Stimulated activated CD8-positive, alpha-beta memory T cell treated with anti-CD3 and anti-CD28 coated beads, Interleukin-4, amount 100 ng/mL, for 4 hours (primary cell): Measurements from ENCODE around the gene ZNF536.
"Not testable (repeated sequence)": the region's sequence is repeated elsewhere in the genome, so short reads cannot be mapped to it uniquely, and the experiment has no call there.

ENCODE experiments used
- DNase-seq, 2 donors: peaks; one replicate each; pipeline ENCODE4 v3.0.0-alpha.2; 2020; ENCODE audit warnings: low read depth in 2 of 2, low spot score in 1 of 2

ZNF536 gene

GRCh38 chr19:30481063-30481462 is 108.9 kb downstream of the ZNF536 start:
- DNase-seq, result no peak

DNA sequence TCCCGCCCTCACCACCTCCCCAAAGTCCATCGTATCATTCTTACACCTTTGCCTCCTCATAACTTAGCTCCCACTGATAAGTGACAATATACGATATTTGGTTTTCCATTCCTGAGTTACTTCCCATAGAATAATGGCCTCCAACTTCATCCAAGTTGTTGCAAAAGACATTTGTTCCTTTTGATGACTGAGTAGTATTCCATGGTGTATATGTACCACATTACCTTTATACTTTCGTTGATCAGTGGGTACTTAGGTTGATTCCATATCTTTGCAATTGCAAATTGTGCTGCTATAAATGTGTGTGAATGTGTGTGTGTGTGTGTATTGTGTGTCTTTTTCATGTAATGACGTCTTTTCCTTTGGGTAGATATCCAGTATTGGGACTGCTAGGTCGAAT is 109.6 kb downstream of the ZNF536 start:
- DNase-seq, result no peak

GRCh38 chr19:30482956-30483355 is 110.8 kb downstream of the ZNF536 start:
- no peak for DNase-seq

- not testable (repeated sequence) for DNase-seq
These were observed 114.1 kb downstream of the ZNF536 start for GRCh38 chr19:30486250-30486649.

DNA sequence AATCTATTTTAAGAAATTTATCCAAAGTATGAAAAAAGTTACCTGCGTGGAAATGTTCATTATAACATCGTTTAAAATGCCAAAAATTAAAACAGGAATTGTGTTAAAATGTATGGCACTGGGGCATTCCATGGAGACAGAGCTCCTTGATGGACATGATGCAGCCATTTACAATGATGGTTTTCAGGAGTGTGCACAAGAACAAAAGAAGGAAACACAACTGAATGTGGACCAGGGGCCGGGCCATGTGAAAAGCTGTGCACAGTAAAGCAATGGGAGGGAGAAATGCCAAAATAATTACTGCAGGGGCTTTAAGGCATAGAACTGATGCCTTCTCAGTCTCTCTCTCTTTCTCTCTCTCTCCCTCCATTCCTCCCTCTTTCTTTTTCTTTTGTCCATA is 115.0 kb downstream of the ZNF536 start:
- no peak for DNase-seq

- DNase-seq, result no peak
These were observed 116.0 kb downstream of the ZNF536 start for GRCh38 chr19:30488191-30488590.

GRCh38 chr19:30490760-30491159 is 118.6 kb downstream of the ZNF536 start:
- no peak for DNase-seq

- no peak for DNase-seq
These were observed 120.5 kb downstream of the ZNF536 start for GRCh38 chr19:30492586-30493270.

- no peak for DNase-seq
These were observed 124.8 kb downstream of the ZNF536 start for GRCh38 chr19:30497034-30497433.

DNA sequence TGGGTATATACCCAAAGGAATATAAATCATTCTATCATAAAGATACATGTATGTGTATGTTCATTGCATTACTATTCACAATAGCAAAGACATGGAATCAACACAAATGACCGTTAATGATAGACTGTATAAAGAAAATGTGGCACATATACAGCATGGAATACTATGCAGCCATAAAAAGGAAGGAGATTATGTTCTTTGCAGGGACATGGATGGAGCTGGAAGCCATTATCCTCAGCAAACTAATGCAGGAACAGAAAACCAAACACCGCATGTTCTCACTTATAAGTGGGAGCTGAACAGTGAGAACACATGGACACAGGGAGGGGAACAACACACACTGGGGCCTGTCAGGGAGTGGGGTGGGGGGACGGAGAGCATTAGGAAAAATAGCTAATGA is 125.9 kb downstream of the ZNF536 start:
- not testable (repeated sequence) for DNase-seq

- no peak for DNase-seq
These were observed 126.5 kb downstream of the ZNF536 start for GRCh38 chr19:30498707-30499106.

DNA sequence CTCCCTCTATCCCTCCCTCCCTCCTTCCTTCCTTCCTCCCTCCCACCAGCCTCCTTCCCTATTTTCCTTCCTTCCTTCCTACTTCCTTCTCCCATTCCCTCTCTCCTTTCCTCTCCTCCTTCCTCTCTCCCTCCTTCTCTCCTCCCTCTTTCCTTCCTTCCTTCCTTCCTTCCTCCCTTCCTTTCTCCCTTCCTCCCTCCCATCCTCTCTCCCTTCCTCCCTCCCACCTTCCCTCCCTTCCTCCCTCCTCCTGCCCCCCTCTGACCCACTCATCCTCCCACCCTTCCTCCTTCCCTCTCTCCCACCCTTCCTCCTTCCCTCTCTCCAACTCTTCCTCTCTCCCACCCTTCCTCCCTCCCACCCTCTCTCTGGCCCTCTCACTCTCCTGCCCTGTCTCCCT is 132.1 kb downstream of the ZNF536 start:
- DNase-seq, result no peak

DNA sequence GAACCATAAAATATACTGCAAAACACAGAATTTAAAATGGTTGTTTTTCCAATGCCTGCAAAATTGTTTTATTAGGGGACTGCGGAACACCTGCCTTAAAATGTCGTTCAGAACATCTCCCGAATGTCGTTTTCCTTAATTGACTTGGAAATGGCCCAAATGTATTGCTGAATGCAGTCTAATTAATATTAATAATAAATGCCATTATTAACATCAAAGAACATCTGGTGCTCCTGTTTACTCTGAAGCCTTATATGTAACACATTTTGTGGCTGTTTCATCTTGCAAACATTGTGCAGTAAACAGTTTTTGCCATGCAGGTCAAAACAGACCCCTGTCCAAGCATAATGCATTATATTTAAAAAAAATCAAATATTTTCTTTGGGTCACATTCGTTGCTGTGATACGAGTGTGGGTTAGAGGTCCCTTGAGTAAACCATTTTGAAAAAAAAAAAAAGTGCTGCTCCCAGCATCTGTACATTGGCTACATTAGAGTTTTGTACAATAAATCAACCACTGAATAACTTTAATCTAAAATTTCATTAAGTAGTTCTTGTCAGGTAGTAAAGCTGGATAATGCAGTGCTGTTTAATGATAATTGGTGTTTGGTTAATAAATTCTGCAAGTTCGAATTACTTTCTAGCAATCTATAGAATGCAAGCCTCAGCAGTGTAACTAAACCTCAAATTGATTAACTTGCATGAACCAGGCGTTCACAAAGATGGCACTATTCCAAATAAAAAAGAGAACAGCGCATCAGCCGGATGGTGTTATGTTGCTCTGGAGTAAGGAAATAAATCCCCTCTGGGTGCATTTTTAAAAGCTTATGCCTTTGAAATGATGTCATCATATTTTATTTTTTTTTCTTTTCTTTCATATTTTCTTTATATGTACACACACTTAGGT is 140.2 kb downstream of the ZNF536 start:
- no peak for DNase-seq

- no peak for DNase-seq
These were observed 140.9 kb downstream of the ZNF536 start for GRCh38 chr19:30513082-30513411.

- DNase-seq, result no peak
These were observed 143.9 kb downstream of the ZNF536 start for GRCh38 chr19:30516111-30516510.

GRCh38 chr19:30516531-30516930 is 144.3 kb downstream of the ZNF536 start:
- no peak for DNase-seq

DNA sequence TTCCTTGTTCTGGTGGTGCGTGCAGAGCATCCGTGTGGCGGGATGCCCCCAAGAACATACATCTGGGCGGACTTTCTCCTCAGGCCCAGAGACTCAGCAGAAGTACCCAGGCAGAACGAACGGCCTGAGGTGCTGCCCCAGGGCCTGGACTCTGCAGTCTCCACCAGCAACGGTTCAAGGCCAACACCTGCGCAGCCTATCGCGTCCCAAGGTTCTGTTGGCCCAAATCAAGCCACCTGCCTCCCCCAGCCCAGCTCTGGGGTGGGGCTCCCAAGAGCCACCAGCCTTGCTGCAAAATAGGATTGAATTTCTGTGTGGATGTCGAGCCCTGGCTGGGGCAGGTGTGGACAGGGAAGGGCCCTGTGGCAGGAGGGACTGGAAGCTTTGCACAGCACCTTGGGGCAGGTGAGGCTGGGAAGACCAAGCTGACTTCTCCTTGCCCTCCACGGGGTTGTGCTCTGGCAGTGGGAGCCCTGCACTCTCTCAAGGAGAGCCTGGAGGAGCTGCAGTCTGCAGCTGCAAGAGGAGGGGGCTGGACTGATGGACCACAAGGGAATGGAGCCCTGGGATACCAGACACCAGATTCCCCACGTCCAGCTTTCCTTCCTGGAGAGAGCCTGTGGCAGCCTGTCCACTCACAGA is 146.9 kb downstream of the ZNF536 start:
- DNase-seq, result no peak

DNA sequence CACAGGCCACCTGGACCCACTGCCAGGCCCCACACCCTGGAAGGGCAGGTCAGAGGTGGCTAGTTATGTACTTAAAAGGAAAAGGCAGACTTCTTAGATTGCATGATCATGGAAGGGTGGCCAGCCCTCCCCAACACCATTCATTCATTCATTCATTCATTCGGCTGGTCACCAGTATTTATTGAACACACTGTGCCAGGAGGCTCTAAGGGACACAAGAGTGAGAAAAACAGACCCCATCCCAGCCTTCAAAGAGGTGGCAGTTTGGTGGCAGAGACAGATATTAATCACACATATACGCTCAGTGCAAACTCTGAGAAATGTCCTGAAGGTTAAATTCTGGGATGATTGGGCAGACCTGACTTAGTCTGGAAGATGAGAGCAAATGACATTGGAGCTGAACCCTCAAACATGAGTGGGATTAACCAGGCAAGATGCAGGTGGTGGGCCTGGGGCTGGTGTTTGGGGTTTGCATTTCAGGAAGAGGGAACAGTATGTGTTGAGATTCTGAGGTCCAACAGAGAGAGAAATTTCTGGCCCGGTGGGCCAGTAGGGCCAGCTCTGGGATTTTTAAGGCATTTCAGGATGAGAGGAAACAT is 147.5 kb downstream of the ZNF536 start:
- no peak for DNase-seq

GRCh38 chr19:30520735-30521479 is 148.7 kb downstream of the ZNF536 start:
- no peak for DNase-seq

DNA sequence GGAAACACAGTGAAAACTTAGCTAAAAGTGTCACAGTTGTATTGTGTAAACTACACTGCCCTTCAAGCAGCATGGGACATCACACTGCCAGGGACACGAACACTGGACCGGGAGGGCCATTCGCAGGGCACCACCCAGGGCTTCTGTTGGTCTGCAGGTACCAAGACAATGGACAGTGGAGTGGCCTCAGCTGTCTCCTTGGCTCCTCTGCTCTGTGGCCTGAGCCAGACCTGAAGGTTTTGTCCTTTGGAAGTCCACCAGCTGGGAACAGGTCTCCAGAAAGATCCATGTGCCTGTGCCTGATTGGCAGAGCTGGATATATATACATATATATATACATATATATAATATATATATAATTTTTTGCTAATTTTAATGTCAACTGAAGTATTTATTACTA is 149.8 kb downstream of the ZNF536 start:
- DNase-seq, result no peak

DNA sequence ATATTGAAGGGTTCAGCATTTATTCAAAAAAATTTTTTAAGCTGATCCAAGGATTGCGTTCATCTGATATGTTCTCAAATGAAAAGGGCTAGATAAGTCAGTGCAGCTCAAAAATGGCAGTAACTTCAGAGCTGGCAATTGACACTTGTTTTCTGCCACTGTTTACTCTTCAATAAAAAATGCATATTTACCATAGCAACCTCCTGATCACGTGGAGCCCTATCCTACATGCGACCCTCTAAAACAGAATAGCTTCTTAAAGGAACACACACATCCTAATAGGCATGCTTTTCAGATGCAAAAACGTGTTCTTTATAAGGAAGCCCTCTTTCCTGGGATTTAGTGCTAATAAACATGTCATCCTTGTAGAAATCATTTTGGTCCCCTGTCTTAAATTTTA is 150.2 kb downstream of the ZNF536 start:
- DNase-seq, result no peak
